ENCODE measurements around the gene RNGTT.

- no peak for TF ChIP-seq CTCF (conservative IDR thresholded peaks at IDR 0.05)
- TF ChIP-seq EZH2 (IDR thresholded peaks at IDR 0.05; ENCODE audit: low read depth): no peak
These were observed 279.7 kb downstream of the RNGTT start for GRCh38 chr6:88683734-88684133.
